HG03520 (cell line): Measurements from ENCODE around the gene DMD.

Experiments used
- ATAC-seq: cut with Tn5 transposase; IDR thresholded peaks from one replicate; pipeline ENCODE4 v1.9.1; 2021; ENCODE audit warnings: mild to moderate bottlenecking, moderate library complexity; ENCODE audit not compliant: unreplicated experiment

The DMD gene

DNA sequence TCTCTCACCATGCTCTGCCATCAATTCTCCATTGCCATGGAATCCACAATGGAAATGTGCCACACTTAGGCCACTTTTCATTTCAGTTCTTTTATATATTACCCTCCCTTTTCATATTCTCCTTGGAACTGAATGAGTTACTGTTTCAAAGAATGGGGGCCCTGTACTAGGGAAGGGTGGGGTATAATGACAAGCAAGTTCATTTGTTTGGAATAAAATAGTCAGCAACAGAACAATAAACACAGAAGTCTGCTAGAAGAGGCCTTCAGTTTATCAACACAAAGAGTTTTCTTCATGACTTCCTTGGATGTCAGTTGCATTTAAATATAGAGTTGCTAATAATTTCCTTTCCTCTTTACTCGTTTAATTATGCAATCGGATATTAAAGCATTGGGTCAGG is 1661.2 kb downstream of the DMD start:
- ATAC-seq, result no peak

DNA sequence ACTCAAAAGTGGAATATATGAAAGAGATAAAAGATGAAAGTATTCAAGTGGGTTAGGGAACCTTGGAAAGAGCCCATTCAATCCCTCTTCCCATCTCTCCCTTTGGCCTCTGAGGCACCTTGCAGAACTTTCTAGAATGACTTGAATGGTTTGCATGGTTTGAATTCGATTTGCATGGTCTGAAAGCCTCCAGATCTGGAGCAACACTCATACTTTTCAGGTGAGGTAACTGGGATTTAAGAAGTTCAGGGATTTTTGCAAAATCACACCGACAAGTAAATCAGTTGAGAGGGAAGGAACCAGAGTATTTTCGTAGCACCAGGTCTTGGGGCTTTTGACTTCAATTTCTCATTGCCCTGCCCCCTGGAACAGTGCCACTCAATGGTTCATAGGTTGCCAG is 1663.5 kb downstream of the DMD start:
- no peak for ATAC-seq

DNA sequence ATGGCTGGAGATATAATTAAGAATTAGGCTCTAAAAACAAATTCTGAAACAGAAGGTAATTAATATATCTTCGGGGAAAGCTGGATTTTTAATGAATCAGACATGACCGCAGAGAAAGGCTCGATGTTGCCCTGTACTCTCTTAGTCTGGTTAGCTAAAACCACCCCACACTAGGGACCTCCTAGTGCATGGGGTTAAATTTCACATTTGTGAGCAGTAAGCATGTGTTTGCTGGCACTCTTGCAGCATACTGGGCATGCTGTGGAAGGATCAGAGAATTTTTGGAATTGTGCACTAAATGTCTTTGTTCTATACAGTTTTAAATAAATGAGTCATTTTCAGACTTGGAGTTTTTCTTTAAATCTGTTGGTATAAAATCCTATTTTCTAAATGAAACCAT is 1663.9 kb downstream of the DMD start:
- ATAC-seq, result no peak

DNA sequence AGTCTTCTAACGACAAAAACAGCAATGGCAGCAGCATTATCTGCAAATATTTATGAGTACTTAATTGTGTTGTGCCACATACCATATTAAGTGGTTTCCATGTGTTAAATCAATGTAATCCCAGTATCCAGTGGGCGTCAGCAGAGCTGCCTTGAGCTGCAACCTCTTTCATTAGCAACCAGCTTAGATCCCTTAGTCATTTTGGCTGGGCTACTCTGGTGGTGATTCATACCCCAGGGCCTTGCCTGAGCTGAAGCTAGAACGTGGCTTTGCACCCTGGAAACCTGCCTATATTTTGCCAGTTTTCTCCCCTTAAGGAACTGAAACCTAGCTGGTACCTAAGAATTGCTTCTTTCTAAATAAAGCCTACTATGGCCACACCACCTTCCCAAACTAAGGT is 1665.2 kb downstream of the DMD start:
- no peak for ATAC-seq

DNA sequence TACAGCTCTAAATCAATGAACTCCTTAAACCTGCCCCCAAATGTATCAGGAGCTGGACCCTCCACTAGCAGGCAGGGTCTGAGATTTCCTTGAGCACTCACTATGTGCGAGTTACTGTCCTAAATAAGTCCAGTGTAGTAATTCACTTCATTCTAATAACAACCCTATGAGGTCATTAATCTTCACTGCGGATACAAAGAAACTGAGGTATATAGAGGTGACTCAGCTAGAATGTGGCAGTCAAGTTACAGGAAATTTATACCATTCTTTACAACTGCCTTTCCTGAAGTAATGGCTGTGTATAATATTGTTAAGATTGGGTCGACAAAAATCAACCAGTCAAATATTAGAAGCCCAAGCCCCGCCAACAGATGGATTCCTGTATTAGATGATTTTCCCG is 1665.6 kb downstream of the DMD start:
- ATAC-seq, result no peak

DNA sequence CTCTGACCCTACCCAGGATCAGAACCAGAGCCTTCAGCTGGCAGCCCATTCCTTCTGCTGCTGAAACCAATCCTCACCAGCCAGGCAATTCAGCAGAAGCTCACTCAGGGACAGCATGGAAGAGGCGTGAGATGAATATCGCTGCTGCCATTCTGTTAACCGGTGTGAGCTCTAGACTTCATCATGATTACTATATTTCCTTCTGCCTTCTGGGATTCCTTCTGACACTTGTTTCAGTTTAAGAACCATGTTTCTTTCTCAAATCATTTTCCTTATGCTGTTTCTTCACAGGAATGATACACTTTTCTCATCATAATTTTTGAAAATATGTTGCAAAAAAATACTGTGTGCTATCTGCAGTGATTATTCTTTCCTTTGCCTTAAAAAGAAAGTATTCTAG is 1666.2 kb downstream of the DMD start:
- ATAC-seq, result no peak

DNA sequence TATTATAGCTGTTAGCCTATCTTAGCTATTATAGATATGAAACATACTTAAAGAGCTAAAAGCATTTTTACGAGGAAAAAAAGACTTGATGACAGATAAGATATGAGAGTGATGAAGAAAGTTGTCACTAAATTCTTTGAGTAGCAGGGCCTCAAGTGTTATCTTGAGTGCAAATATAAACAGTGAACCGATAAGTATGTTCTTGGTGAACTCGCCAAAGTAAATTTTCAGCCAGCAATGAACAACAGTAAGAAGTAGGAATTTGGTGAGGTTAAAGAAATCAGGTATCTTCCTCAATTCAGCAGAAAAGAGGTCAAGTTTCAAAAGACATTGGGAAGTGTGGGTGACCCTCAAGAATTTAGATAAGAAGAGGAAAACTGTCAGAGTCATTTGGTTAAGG is 1667.7 kb downstream of the DMD start:
- no peak for ATAC-seq

DNA sequence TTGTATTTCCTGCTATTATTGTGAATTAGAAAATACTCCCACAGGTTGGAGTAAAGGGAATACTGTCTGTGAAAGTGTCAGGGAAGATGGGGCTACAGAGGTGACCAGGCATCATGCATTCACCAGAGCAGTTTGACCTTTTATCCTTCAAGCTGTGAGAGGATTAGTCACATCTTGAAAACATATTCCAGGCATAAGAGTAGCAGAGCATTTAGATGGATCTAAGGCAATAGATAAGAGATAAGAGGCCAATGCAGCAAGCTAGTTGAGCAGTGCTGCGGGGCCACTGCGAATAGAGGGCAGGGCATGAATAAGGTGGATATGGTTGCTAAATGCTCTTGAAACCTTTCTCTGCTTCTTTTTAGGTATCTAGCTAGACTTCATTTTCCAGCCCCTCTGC is 1668.8 kb downstream of the DMD start:
- no peak for ATAC-seq

DNA sequence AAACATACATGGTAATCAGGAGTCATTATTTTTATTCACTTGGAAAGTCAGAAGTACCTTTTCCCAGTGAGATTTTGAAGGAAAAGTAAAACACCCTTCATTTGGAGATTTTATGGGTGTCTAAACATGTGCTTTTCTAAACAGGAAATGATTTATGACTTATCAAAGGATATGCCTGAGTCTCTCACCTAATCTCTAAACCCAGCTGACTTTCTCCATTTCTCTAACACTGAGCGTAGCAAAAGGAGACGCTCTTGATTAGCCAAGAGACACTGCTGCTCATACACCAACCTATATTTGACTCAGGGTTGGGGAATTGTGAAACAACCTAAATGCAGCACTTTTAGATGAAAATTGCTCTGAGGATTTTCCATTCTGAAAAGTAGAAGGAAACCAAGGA is 1671.0 kb downstream of the DMD start:
- ATAC-seq, result no peak

DNA sequence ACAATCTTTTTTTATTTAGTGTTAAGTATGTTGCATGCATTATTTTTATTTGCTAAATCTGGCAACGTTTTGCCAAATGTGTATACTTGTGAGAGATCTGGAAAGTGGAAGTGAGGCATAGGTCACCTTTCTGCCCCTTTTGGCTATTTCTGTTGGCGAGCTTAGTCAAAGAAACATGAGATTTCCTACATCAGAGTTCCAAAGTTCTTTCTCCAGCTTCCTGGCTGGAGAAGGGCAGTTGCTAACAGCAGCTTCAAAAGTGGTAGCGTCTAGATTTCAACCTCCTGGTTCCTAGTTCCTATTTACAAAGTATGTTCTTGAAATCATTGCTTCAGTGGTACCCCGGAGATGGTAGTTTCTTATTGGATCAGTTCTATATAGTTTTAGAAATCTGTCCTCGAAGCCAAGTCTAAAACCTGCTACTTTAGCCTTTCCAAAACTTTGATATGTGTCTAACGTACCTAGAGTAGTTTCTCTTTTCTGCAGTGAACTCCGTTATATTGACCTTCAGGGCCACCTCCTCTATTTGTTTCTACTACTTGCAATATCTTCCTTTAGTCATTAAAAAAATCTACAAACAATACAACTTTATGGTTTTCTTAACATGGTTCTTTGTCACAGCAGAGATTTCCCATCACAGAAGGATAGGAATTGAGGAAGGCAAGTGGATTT is 1683.8 kb downstream of the DMD start:
- ATAC-seq, result no peak

DNA sequence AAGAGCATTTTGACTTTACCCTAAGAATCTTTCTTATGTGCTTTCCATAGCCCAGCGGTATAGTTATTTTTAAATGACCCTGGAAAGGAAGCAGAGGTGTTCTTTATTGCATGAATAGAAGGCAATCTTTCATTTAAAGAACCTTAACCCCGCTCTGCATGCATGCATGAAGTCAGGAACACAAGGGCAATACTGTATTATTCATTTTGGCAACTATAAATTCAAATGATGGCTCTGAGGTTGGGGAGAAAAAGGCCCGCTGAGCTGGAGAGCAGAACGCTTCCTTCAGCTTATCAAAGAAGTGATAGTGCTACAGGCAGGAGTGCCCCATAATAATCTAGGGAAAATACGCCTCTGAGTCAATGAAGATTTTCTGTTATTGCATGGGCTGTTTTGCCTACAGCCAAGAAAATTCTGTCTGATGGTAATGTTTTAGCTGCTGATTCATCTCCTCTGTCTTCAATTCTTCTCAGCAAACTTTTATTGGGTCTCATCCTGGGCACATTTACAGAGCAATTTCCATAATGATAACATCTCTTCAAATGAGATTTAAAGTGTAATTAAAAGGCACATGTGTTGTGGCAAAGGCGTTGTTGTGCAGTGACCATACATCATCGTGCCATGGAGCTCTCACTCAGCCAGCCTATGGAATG is 1687.3 kb downstream of the DMD start:
- no peak for ATAC-seq

DNA sequence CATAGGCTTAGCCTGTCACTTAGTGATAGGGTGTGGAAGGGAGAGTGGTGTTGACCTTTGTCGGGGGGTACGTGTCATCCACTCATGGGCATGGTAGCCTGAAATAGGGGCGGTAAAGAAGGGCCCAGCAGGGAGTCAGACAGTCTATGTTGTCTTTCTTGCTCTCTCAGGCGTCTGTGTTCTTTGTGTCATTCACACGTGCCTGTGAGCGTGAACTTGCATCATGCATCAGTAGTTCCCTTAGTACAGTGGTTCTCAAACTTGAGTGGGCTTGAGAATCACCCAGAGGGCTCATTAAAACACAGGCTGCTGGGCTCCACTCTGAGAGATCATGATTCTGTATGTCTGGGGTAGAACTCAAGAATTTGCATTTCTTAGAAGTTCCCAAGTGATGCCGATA is 1688.6 kb downstream of the DMD start:
- no peak for ATAC-seq

DNA sequence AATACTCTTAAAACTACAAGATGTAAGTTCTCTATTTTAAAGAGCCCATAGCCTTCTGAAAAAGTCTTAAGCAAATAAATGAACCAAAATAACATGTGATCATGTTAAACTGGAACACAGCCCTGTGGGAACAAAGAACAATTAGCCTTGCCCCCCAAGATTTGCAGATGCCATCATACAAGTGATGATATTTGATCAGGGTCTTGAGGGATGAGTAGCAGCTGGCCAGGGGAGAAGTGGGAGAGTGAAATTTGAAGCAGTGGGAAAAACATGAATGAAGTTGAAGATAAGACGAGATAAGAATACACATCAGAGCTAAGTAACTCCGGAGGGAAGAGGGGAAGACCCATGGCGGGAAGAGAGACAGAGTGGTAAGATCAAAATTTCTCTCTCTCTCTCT is 1689.4 kb downstream of the DMD start:
- no peak for ATAC-seq

DNA sequence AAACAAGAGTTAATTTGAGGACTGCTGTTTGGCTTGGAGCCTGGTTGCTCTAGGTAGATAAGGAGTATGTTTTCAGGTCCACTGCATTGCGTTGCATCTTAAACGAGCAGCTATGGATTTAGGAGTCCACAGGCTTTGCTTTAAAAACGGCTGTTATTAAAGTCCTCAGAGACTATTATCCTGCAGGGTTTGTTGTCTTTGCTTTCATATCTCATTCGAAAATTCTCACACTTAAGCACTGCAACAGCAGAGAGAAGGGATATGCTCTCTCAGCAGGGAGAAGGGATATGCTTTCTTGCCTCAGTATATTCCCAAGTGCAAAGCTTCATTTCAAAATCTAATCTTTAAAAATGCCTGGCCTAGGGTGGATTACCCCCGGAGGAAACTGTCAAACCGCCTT is 1694.8 kb downstream of the DMD start:
- ATAC-seq, result no peak

DNA sequence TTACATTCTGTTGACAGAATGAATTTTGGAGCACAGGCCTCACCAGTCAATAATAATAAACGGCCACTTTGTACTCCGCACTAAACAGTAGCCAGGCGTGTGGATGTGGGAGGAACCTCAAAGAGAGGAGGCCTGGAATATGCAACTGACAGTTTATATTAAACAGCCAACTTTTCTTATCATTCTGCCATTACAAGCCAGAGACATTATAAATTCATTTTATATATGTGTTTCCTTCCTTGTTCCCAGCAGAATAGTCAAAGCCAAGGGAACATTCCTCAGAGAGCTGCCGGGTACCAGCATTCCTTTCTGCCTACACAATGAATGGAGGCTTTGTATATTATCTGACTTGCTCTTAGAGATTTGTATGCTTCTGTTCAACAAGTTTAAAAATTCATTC is 1703.0 kb downstream of the DMD start:
- ATAC-seq, result no peak

DNA sequence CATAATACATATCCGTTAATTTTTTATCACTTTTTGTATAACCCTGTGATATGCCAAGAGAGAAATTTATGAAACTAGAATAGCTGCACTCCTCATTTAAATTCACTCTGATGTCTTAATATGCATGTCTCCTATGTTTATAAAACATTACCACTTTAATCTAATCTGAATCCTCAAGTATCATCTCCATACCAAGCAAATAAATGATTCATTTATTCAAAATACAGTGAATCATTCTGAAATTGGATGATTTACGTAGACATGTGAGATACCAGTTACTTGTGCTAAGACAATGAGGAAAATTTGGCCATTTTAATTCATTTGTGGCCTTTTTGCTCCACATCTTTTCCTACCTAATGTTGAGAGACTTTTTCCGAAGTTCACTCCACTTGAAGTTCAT is 1704.4 kb downstream of the DMD start:
- no peak for ATAC-seq

DNA sequence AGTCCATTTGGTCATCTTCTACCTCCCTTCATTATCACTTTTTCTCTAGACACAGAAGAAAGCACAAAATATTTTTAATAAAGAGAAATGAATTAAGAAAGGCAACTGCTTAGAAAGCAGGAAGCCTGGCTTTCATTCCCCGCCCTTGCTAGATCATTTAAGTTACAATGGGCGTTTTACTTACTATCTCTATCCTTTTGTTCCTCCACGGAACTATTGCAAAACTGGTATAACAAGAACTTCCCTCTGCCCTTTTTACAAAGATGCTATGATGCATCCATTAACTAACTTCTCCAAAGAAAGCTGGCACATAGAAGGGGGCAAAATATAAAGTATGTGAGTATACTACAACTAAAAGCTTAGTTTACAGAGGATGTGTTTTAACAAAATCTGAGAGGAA is 1705.0 kb downstream of the DMD start:
- no peak for ATAC-seq

DNA sequence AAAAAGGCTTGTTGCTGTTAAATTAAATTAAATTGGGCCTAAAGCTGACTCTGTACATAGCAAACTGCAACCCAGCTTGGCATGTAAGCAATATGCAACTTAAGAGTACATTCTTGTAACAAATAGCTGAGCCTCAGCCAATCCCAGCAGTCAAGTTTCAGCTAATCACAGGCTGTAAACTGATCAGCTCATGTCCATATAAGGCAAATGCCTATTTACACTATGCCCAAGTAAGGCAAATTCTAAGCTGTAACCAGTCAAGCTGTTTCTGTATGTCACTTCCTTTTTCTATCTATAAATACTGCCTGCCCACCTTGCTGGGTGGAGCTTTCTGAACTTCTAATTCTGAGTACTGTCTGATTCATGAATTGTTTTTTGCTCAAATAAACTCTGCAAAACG is 1710.4 kb downstream of the DMD start:
- ATAC-seq, result peak; percentile 51

DNA sequence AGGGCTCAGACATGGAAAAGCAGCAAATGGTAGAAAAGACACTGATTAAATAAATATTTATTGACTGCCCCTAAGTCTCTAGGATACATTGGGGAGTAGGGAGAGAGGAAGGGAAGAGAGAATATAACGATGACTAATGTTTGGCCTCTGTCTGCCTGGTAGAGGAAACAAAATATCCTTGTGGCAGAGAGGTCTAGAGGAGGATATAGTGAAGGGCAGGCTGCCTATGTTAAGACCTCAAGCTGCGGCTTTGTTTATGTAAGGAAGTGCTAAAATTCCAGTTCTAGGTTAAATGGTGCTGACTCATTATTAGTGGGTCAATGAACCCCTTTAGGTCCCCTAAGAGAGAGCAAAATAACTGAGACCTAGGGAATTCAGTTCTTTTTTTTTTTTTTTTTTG is 1712.2 kb downstream of the DMD start:
- no peak for ATAC-seq

DNA sequence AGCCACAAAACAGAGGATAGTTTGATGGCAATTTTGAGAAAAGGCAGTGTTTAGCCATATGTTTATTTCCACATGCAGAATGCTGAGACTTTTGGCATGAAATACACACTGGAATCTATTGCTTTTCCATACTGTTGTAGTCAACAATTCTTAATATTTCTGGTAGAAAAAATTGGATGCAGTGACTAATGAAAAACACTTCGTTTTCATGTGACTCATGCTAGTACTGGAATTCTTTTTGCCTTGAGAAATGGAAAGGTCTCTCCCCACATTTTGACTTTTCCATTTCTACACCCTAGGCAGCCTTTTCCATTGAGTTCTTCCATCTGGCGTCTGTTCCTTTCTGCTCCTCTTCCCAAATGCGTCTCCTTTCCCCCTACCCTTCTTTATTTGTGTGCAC is 1714.3 kb downstream of the DMD start:
- ATAC-seq, result no peak

DNA sequence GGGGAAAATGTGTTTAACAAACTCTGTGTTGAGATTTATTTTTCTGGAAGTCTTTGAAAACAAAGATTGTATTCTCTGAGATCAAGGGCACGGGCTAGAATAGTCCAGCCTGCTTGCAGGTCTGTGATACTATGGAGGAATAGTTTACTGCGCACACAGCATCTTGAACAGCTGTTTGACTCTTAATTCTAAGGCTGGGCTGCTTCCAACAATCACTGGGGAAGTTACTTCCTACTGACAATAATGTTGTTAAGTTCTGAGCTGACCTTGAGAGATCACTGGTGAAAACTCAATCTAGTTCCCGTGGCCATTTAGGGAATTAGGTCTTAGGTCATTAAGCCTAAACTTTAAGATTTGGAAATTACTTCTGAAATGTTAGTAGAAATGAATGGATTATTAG is 1723.4 kb downstream of the DMD start:
- no peak for ATAC-seq

DNA sequence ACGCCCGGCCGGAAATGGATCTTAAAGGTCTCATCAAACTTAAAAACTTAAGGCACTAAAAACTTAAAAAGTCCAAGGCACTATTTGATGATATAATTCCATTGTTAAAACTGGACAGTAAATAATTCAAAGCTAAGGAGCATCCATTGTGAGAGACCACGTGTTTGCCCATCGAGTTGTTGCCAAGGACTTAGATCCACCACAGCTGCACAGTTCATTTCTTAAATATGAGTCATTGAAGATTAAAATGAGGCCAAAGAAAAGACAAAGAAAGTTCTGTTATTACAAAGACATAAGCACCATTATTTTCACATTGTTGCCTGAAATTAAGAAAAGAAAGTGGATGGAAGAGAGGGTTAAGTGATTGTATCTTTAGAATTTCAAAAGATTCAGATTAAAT is 1728.0 kb downstream of the DMD start:
- ATAC-seq, result no peak

DNA sequence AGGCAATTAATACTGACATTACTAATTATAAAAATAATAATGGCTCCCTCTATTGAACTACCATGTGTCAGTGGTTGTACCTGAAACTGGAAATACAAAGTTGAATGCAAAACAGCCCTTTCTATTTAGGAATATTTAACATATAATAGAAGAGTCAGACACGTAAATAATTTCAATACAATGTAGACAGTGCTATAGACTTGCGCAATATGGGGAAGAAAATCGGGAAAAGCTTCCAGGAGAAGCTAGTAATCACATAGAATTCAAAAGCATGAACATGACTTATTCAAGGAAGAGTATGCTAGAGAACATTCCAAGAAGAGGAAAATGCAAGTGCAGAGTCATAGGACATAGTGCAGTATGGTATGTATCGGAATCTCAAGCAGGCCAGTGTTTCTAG is 1730.7 kb downstream of the DMD start:
- ATAC-seq, result no peak
